Urinary bladder (tissue), 4 donors: Measurements from ENCODE around the gene AP5B1. TPM values are rescaled to one million over a fixed set of nuclear protein-coding genes. Genes with fewer than 3 reads are reported as not detected.

Source experiments
- DNase-seq: peaks from one replicate; pipeline ENCODE4 v3.0.0-alpha.2; 2015; ENCODE audit errors: extremely low spot score
- H3K27ac ChIP-seq: one replicate; pipeline ENCODE4 v1.5.1; 2013; ENCODE audit warnings: low read depth, mild to moderate bottlenecking, moderate library complexity
- H3K36me3 ChIP-seq: one replicate; pipeline ENCODE4 v1.6.1; 2013; ENCODE audit warnings: mild to moderate bottlenecking, moderate library complexity; ENCODE audit not compliant: insufficient read depth
- H3K4me1 ChIP-seq: one replicate; pipeline ENCODE4 v1.6.1; 2013; ENCODE audit warnings: mild to moderate bottlenecking, moderate library complexity; ENCODE audit not compliant: insufficient read depth
- H3K4me3 ChIP-seq: one replicate; pipeline ENCODE4 v1.5.1; 2013; ENCODE audit warnings: low read depth, low read length
- WGBS: extraction: QIAGEN DNeasy Blood & Tissue Kit; methylation state at CpG from one replicate; pipeline ENCODE4 v1.1.7; 2013; 5-methylcytosine and 5-hydroxymethylcytosine counted together
- polyA plus RNA-seq: library from polyadenylated mRNA; stranded (reverse); fragments of 200-250 nt; gene quantifications from one replicate; pipeline ENCODE4 v1.2.3, GENCODE V29; 2013
- total RNA-seq: library from RNA; depleted of rRNA; stranded (reverse); fragments of >200 nt; gene quantifications from one replicate; pipeline ENCODE4 v1.2.3, GENCODE V29; 2014
- donor health status: healthy with polysubstance abuse.
- donor health status: healthy.

The AP5B1 gene
- total and polyA plus RNA-seq, 2 donors, result 3.0 to 14.7 TPM

- no peak for DNase-seq
- 85% methylated on average over 23 of the region's 23 CpGs for WGBS
- Histone ChIP-seq H3K4me1 (no peaks in the 10 kb centered on the region), H3K4me3 (no peak overlapping the region), H3K36me3 (no peaks in the 10 kb centered on the region), H3K27ac (no peak overlapping the region)
Observed at GRCh38 chr11:65810046-65810868, 29.5 kb upstream of the AP5B1 start.

- no peak for DNase-seq
- Histone ChIP-seq H3K4me3 (no peak overlapping the region), H3K27ac (no peak overlapping the region), H3K4me1 (no peaks in the 10 kb centered on the region), H3K36me3 (no peaks in the 10 kb centered on the region)
- WGBS, result 80% methylated on average over 9 of the region's 9 CpGs
Observed at GRCh38 chr11:65809496-65809895, 28.7 kb upstream of the AP5B1 start.

- H3K4me1 ChIP-seq, result no peaks in the 10 kb centered on the region
- WGBS, result 72% methylated on average over 20 of the region's 20 CpGs
Observed at GRCh38 chr11:65808744-65809341, 28.1 kb upstream of the AP5B1 start.

GRCh38 chr11:65806979-65807378 is 26.2 kb upstream of the AP5B1 start:
- Histone ChIP-seq H3K4me3 (no peak overlapping the region), H3K27ac (no peak overlapping the region), H3K4me1 (no peaks in the 10 kb centered on the region), H3K36me3 (no peaks in the 10 kb centered on the region)
- no peak for DNase-seq
- 68% methylated on average over 6 of the region's 6 CpGs for WGBS

More at GRCh38 chr11:65808744-65809341, 28.1 kb upstream of the AP5B1 start:
- Histone ChIP-seq H3K27ac (no peak overlapping the region), H3K4me3 (no peak overlapping the region), H3K36me3 (no peaks in the 10 kb centered on the region)
- no peak for DNase-seq

GRCh38 chr11:65803797-65804492 is 23.2 kb upstream of the AP5B1 start:
- Histone ChIP-seq H3K36me3 (no peaks in the 10 kb centered on the region), H3K4me3 (no peak overlapping the region), H3K4me1 (no peaks in the 10 kb centered on the region), H3K27ac (no peak overlapping the region)
- DNase-seq, result no peak
- WGBS, result 55% methylated on average over 21 of the region's 21 CpGs

GRCh38 chr11:65802841-65803240 is 22.1 kb upstream of the AP5B1 start:
- Histone ChIP-seq H3K27ac (no peak overlapping the region), H3K36me3 (no peaks in the 10 kb centered on the region), H3K4me1 (no peaks in the 10 kb centered on the region), H3K4me3 (no peak overlapping the region)
- WGBS, result 79% methylated on average over 9 of the region's 9 CpGs
- no peak for DNase-seq

GRCh38 chr11:65801153-65801987 is 20.6 kb upstream of the AP5B1 start:
- no peak for DNase-seq
- 71% methylated on average over 18 of the region's 18 CpGs for WGBS
- no peaks in the 10 kb centered on the region for H3K4me1 ChIP-seq

GRCh38 chr11:65798882-65799281 is 18.1 kb upstream of the AP5B1 start:
- Histone ChIP-seq H3K36me3 (no peaks in the 10 kb centered on the region), H3K4me1 (no peaks in the 10 kb centered on the region), H3K4me3 (no peak overlapping the region), H3K27ac (no peak overlapping the region)
- 93% methylated on average over 8 of the region's 8 CpGs for WGBS
- no peak for DNase-seq

More at GRCh38 chr11:65801153-65801987, 20.6 kb upstream of the AP5B1 start:
- no peak overlapping the region for H3K4me3 ChIP-seq
- no peak overlapping the region for H3K27ac ChIP-seq
- no peaks in the 10 kb centered on the region for H3K36me3 ChIP-seq

- H3K4me1 ChIP-seq, result no peaks in the 10 kb centered on the region
- DNase-seq, result no peak
- WGBS, result 90% methylated on average over 13 of the region's 13 CpGs
- H3K27ac ChIP-seq, result no peak overlapping the region
- no peaks in the 10 kb centered on the region for H3K36me3 ChIP-seq
- no peak overlapping the region for H3K4me3 ChIP-seq
Observed at GRCh38 chr11:65797711-65798110, 16.9 kb upstream of the AP5B1 start.

- DNase-seq, result no peak
- WGBS, result 50% methylated on average over 15 of the region's 15 CpGs
- Histone ChIP-seq H3K4me3 (no peak overlapping the region), H3K4me1 (no peaks in the 10 kb centered on the region), H3K36me3 (no peaks in the 10 kb centered on the region), H3K27ac (no peak overlapping the region)
Observed at GRCh38 chr11:65796726-65797601, 16.2 kb upstream of the AP5B1 start.

- 90% methylated on average over 42 of the region's 42 CpGs for WGBS
- no peak for DNase-seq
- Histone ChIP-seq H3K4me3 (no peak overlapping the region), H3K27ac (no peak overlapping the region), H3K4me1 (no peaks in the 10 kb centered on the region), H3K36me3 (no peaks in the 10 kb centered on the region)
Observed at GRCh38 chr11:65794570-65795510, 14.1 kb upstream of the AP5B1 start.
